GM13976 (cell line): Measurements from ENCODE around the gene PSMD12.

Source experiments
- DNase-seq: peaks from one replicate; pipeline ENCODE4 v3.0.0; 2012; ENCODE audit warnings: low spot score
- CTCF ChIP-seq: IDR thresholded peaks from 2 replicates; pipeline ENCODE4 v1.5.1; 2012; ENCODE audit warnings: borderline replicate concordance, mild to moderate bottlenecking; ENCODE audit not compliant: insufficient read depth; ENCODE audit errors: extremely low read depth, missing control alignments, control extremely low read depth
- in situ Hi-C: fragments of 300-500 bp; cut with MboI; formaldehyde crosslinking; loops from one replicate; pipeline ENCODE4 v1.12.0; 2022; ENCODE audit warnings: low sequenced_read_pairs, mixed read lengths, inconsistent platforms; ENCODE audit not compliant: unreplicated experiment

The PSMD12 gene

GRCh38 chr17:67290711-67291291 is 75.6 kb downstream of the PSMD12 start:
- TF ChIP-seq CTCF, result no peak
- in situ Hi-C loops, result no loop called here
- DNase-seq, result no peak

GRCh38 chr17:67290244-67290643 is 76.1 kb downstream of the PSMD12 start:
- in situ Hi-C loops, result no loop called here
- no peak for DNase-seq
- no peak for TF ChIP-seq CTCF

- TF ChIP-seq CTCF, result no peak
- no peak for DNase-seq
- in situ Hi-C loops, result no loop called here
Observed at GRCh38 chr17:67289181-67289876, 77.0 kb downstream of the PSMD12 start.
